GM06990 (cell line): ENCODE measurements around the gene NDRG4.

ENCODE experiments used
- DNase-seq: peaks from one replicate; pipeline ENCODE4 v3.0.0-alpha.2; 2011; ENCODE audit not compliant: insufficient read length; ENCODE audit errors: extremely low read depth
- H3K27me3 ChIP-seq: replicated peaks from 2 replicates; pipeline ENCODE4 v1.6.0; 2011; ENCODE audit warnings: low read length; ENCODE audit not compliant: control insufficient read depth, insufficient read depth
- H3K36me3 ChIP-seq: 2 replicates; pipeline ENCODE4 v1.5.1; 2011; ENCODE audit warnings: low read length; ENCODE audit not compliant: control insufficient read depth, insufficient read depth
- H3K4me3 ChIP-seq: replicated peaks from 2 replicates; pipeline ENCODE4 v1.5.1; 2011; ENCODE audit warnings: low read depth, mild to moderate bottlenecking, control low read depth, low read length
- CTCF ChIP-seq: IDR thresholded peaks from 2 replicates; pipeline ENCODE4 v1.5.1; 2011; ENCODE audit warnings: low read length, control low read depth, mild to moderate bottlenecking, inconsistent platforms; ENCODE audit not compliant: insufficient read depth, poor library complexity, severe bottlenecking

Gene NDRG4

GRCh38 chr16:58462997-58463941 lies 36.7 kb upstream of the NDRG4 start:
- peaks cover 8% of the 10 kb centered on the region; the same call in 1 of the 2 replicates for H3K27me3 ChIP-seq
- no peak for TF ChIP-seq CTCF
- H3K4me3 ChIP-seq = peak overlapping the region; percentile 17; the same call in 1 of the 2 replicates
- no peaks in the 10 kb centered on the region for H3K36me3 ChIP-seq
- DNase-seq = no peak

GRCh38 chr16:58464047-58464915 lies 35.7 kb upstream of the NDRG4 start:
- no peak for TF ChIP-seq CTCF
- peak overlapping the region; percentile 19 for H3K4me3 ChIP-seq
- no peaks in the 10 kb centered on the region for H3K36me3 ChIP-seq
- DNase-seq = no peak
- peaks cover 8% of the 10 kb centered on the region; the same call in 1 of the 2 replicates for H3K27me3 ChIP-seq

- DNase-seq = no peak
- H3K27me3 ChIP-seq = peaks cover 8% of the 10 kb centered on the region; the same call in 1 of the 2 replicates
- H3K4me3 ChIP-seq = no peak overlapping the region
- TF ChIP-seq CTCF = no peak
- no peaks in the 10 kb centered on the region for H3K36me3 ChIP-seq
These were observed 34.8 kb upstream of the NDRG4 start for GRCh38 chr16:58464916-58465731.

GRCh38 chr16:58465817-58466216 lies 34.1 kb upstream of the NDRG4 start:
- no peaks in the 10 kb centered on the region for H3K36me3 ChIP-seq
- no peak for TF ChIP-seq CTCF
- H3K27me3 ChIP-seq = peaks cover 8% of the 10 kb centered on the region; the same call in 1 of the 2 replicates
- no peak for DNase-seq
- no peak overlapping the region for H3K4me3 ChIP-seq

GRCh38 chr16:58466396-58466795 lies 33.5 kb upstream of the NDRG4 start:
- DNase-seq = no peak
- Histone ChIP-seq H3K4me3 (no peak overlapping the region), H3K27me3 (peaks cover 8% of the 10 kb centered on the region; the same call in 1 of the 2 replicates), H3K36me3 (no peaks in the 10 kb centered on the region)
- TF ChIP-seq CTCF = no peak
